ENCODE results near the gene ARL6IP1. TPM values are rescaled to one million over a fixed set of nuclear protein-coding genes. Genes with fewer than 3 reads are reported as not detected.
"Not testable (repeated sequence)": the region's sequence is repeated elsewhere in the genome, so short reads cannot be mapped to it uniquely, and the experiment has no call there.

ARL6IP1 gene
- total and polyA plus RNA-seq, 8 donors, result 36.0 to 309 (median 56.9) TPM

DNA sequence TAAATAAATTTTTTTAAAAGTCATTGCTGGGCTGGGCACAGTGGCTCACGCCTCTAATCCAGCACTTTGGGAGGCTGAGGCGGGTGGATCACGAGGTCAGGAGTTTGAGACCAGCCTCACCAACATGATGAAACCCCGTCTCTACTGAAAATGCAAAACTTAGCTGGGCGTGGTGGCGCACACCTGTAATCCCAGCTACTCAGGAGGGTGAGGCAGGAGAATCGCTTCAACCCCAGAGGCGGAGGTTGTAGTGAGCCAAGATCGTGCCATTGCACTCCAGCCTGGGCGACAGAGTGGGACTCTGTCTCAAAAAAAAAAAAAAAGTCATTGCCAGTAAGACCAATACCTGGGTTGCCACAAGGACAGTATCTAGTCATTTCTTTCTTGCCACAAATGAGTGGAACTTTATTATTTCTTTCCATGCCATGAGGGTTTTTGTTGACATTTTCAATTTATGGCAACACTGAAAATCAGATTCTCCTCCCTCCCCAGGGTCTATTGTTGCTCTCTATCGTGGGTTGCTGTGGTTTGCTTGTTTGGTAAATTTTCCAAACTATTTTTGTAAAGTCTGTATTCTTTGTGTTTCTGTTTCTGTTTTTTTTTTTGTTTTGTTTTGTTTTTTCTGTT, 30.9 kb downstream of the ARL6IP1 start:
- H3K27ac ChIP-seq; DNase-seq; H3K9me3 ChIP-seq; H3K27me3 ChIP-seq; H3K36me3 ChIP-seq; H3K4me1 ChIP-seq; H3K4me3 ChIP-seq; intact Hi-C loops (cut with DNase I; ENCODE audit: low total_unique reads): not testable (repeated sequence)
- WGBS, 5 donors, result 87 to 92% (median 89%) methylated on average over 11 of the region's 11 CpGs

DNA sequence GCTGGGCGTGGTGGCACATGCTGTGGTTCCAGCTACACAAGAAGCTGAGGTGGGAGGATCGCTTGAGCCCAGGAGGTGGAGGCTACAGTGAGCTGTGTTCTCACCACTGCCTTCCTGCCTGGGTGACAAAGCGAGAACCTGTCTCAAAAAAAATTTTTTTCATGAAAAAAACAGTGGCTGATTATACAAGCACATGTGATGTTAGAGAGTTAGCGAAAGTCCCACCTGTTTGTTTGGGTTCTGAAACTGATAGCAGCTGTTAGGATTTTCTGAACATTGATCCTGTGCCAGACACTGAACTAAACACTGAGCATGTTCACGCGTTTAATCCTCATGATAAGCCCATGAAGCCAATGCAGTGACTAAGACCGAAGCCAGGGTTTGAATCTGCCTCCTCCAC, 34.1 kb downstream of the ARL6IP1 start:
- H3K9me3 ChIP-seq; intact Hi-C loops (cut with DNase I; ENCODE audit: low total_unique reads); H3K4me1 ChIP-seq; H3K36me3 ChIP-seq; DNase-seq; H3K27ac ChIP-seq; H3K4me3 ChIP-seq; H3K27me3 ChIP-seq: not testable (repeated sequence)
- 26 to 51% (median 38%) methylated on average over 4 to 6 of the region's 7 CpGs for WGBS, 5 donors

DNA sequence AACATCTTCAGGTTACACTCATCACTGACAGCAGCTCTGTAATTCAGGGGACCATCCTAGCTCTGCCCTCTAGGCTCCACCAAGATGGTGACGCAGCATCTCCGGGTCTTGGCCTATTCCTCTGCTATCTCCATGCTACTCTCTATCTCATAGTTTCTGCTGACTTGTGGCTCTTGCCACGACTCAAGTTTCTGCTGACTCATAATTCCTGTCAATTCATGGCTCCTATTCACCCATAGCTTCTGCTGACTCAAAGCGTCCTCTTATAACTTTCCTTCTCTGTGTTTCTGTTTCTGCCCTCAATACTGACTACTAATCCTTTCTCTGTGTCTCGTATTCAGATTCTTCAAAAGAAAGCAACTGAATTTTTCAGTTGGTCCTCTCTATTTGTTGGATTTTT, 38.6 kb downstream of the ARL6IP1 start:
- 30 to 48% (median 37%) methylated on average over 3 of the region's 5 CpGs for WGBS, 5 donors
- DNase-seq; H3K27ac ChIP-seq; H3K27me3 ChIP-seq; H3K4me1 ChIP-seq; H3K4me3 ChIP-seq; intact Hi-C loops (cut with DNase I; ENCODE audit: low total_unique reads); H3K9me3 ChIP-seq; H3K36me3 ChIP-seq: not testable (repeated sequence)

- H3K36me3 ChIP-seq; H3K4me3 ChIP-seq; H3K4me1 ChIP-seq; intact Hi-C loops (cut with DNase I; ENCODE audit: low total_unique reads); H3K9me3 ChIP-seq; H3K27ac ChIP-seq; H3K27me3 ChIP-seq: not testable (repeated sequence)
- WGBS, 5 donors, result 17 to 32% (median 21%) methylated on average over 14 to 19 of the region's 21 CpGs
- TF ChIP-seq CTCF (IDR thresholded peaks at IDR 0.05), result peak in 5 of 7 experiments; percentile 49 to 70 (median 59)
- peak; percentile 13 to 50 for DNase-seq
These were observed 41.5 kb downstream of the ARL6IP1 start for GRCh38 chr16:18759598-18760520.

- H3K4me3 ChIP-seq; DNase-seq; H3K4me1 ChIP-seq; H3K9me3 ChIP-seq; H3K27ac ChIP-seq; intact Hi-C loops (cut with DNase I; ENCODE audit: low total_unique reads); H3K36me3 ChIP-seq; H3K27me3 ChIP-seq: not testable (repeated sequence)
- WGBS, 5 donors, result 10 to 43% (median 23%) methylated on average over 2 to 3 of the region's 10 CpGs; no CpG with 5 or more reads in 1 of the 5 donors
These were observed 43.2 kb downstream of the ARL6IP1 start for GRCh38 chr16:18757960-18758660.

- H3K27me3 ChIP-seq; intact Hi-C loops (cut with DNase I; ENCODE audit: low total_unique reads); H3K9me3 ChIP-seq; H3K36me3 ChIP-seq; H3K27ac ChIP-seq; DNase-seq; H3K4me1 ChIP-seq; H3K4me3 ChIP-seq: not testable (repeated sequence)
- WGBS, 5 donors, result 54 to 70% (median 64%) methylated on average over 9 of the region's 9 CpGs
These were observed 44.7 kb downstream of the ARL6IP1 start for GRCh38 chr16:18756639-18757038.

- H3K9me3 ChIP-seq; intact Hi-C loops (cut with DNase I; ENCODE audit: low total_unique reads); DNase-seq; H3K4me3 ChIP-seq; H3K36me3 ChIP-seq; H3K27ac ChIP-seq; H3K27me3 ChIP-seq; H3K4me1 ChIP-seq: not testable (repeated sequence)
- 49 to 64% (median 56%) methylated on average over 2 to 5 of the region's 8 CpGs; no CpG with 5 or more reads in 1 of the 5 donors for WGBS, 5 donors
These were observed 58.5 kb downstream of the ARL6IP1 start for GRCh38 chr16:18742870-18743269.

Other genes with a start within 250 kb of the ARL6IP1 start
- gene NOMO2, start 239.5 kb downstream of the ARL6IP1 start, total RNA-seq, result 10 to 100 TPM; 21.0 to 57.1 (median 50.5) TPM
- gene NOMO2, start 239.5 kb downstream of the ARL6IP1 start, polyA plus RNA-seq, result 10 to 100 TPM; 20.3 to 59.5 (median 52.4) TPM
- gene RPS15A, start 11.2 kb downstream of the ARL6IP1 start, total RNA-seq, result 1,000 to 10,000 TPM in 3 of 5 donors, 100 to 1,000 TPM in 1, 10 to 100 TPM in 1; 72.4 to 1,820 (median 1,326) TPM
- 1,000 to 10,000 TPM; 3,436 to 5,215 (median 5,144) TPM for gene RPS15A, start 11.2 kb downstream of the ARL6IP1 start, polyA plus RNA-seq
- gene SMG1, start 124.9 kb upstream of the ARL6IP1 start, total RNA-seq, result 100 to 1,000 TPM in 2 of 5 donors, 10 to 100 TPM in 3; 59.5 to 135 (median 75.6) TPM
- 1 to 10 TPM; 3.8 to 8.1 (median 4.0) TPM for gene SMG1, start 124.9 kb upstream of the ARL6IP1 start, polyA plus RNA-seq
- gene TMC7, start 182.4 kb upstream of the ARL6IP1 start, total RNA-seq, result 10 to 100 TPM in 1 of 5 donors, 1 to 10 TPM in 2, under 1 TPM in 1, not detected in 1; 0.87 to 23.8 (median 6.7) TPM
- under 1 TPM; 0.19 to 0.31 (median 0.30) TPM for gene TMC7, start 182.4 kb upstream of the ARL6IP1 start, polyA plus RNA-seq